WTC11 (cell line): ENCODE measurements around the gene PROP1. TPM values are rescaled to one million over a fixed set of nuclear protein-coding genes. Genes with fewer than 3 reads are reported as not detected.
"Not testable (repeated sequence)": the region's sequence is repeated elsewhere in the genome, so short reads cannot be mapped to it uniquely, and the experiment has no call there.

Source experiments
- ATAC-seq: fragments of 200-7000 bp; cut with Tn5 transposase; 2 replicates; pipeline ENCODE4 v1.10.0; 2021; ENCODE audit warnings: mild to moderate bottlenecking, moderate library complexity
- Bru-seq: library from RNA; stranded (reverse); fragments of 400-500 nt; gene quantifications from one replicate; lab custom pipeline; 2021; lab: Mats Ljungman, UMichigan
- CTCF ChIA-PET: fragments of 300-600 bp; sonication (Branson Sonifier 250); formaldehyde crosslinking; loops from one replicate; lab custom pipeline; 2021; ENCODE audit warnings: antibody characterized with exemption; lab: Charles Lee
- POLR2A ChIA-PET: fragments of 350-600 bp; sonication (Branson Sonifier 250); formaldehyde crosslinking; loops from one replicate; lab custom pipeline; 2021; ENCODE audit warnings: antibody characterized with exemption; lab: Charles Lee
- DNase-seq: peaks from one replicate; pipeline ENCODE4 v3.0.0; 2021; ENCODE audit warnings: low spot score
- H3K27ac Mint-ChIP-seq: 2 replicates; pipeline ENCODE4 v1.8.0; 2021; ENCODE audit warnings: mixed read lengths
- H3K27me3 Mint-ChIP-seq: 2 replicates; pipeline ENCODE4 v1.8.0; 2021; ENCODE audit warnings: low read depth, mild to moderate bottlenecking, moderate library complexity, mixed read lengths
- H3K36me3 Mint-ChIP-seq: 2 replicates; pipeline ENCODE4 v1.8.0; 2021; ENCODE audit warnings: mixed read lengths
- H3K4me1 Mint-ChIP-seq: 2 replicates; pipeline ENCODE4 v1.8.0; 2022; ENCODE audit warnings: mixed read lengths
- H3K4me3 Mint-ChIP-seq: 2 replicates; pipeline ENCODE4 v1.8.0; 2021; ENCODE audit warnings: mild to moderate bottlenecking, moderate library complexity, mixed read lengths
- H3K9me3 Mint-ChIP-seq: 2 replicates; pipeline ENCODE4 v1.8.0; 2021; ENCODE audit warnings: mixed read lengths
- EMX1 ChIP-seq: fragments of 250-450 bp; sonication (Bioruptor Pico); IDR thresholded peaks from 2 replicates; pipeline ENCODE4 v1.8.0; 2021; ENCODE audit warnings: mild to moderate bottlenecking
- NFATC4 ChIP-seq: fragments of 250-450 bp; sonication (Bioruptor Pico); IDR thresholded peaks from 2 replicates; pipeline ENCODE4 v1.9.0; 2021; ENCODE audit warnings: mild to moderate bottlenecking
- RELA ChIP-seq: sonication (generic); formaldehyde crosslinking; IDR thresholded peaks from 2 replicates; pipeline ENCODE4 v1.8.1; 2022; ENCODE audit warnings: missing genetic modification reagents, mild to moderate bottlenecking, borderline replicate concordance
- ZNF121 ChIP-seq: sonication (generic); formaldehyde crosslinking; IDR thresholded peaks from 2 replicates; pipeline ENCODE4 v1.8.0; 2023; ENCODE audit warnings: missing genetic modification reagents
- ZNF138 ChIP-seq: sonication (generic); formaldehyde crosslinking; conservative IDR thresholded peaks from 2 replicates; pipeline ENCODE4 v1.8.1; 2022; ENCODE audit warnings: mild to moderate bottlenecking, moderate library complexity, missing genetic modification reagents
- long read RNA-seq, 3 experiments: library from RNA in 1 of 3; library from capped mRNA in 1 of 3; library from polyadenylated mRNA in 1 of 3; unstranded in 2 of 3; stranded (forward) in 1 of 3; transcript quantifications; one replicate each; pipeline ENCODE4 v2.0.0, GENCODE V29; 2021
- total RNA-seq: library from RNA; stranded (reverse); gene quantifications from 3 replicates; pipeline ENCODE4 v1.2.3, GENCODE V29; 2021
- TF ChIP-seq, protein P1 (sequence below): sonication (generic); formaldehyde crosslinking; IDR thresholded peaks from 2 replicates; pipeline ENCODE4 v1.8.0; 2022; ENCODE audit warnings: missing genetic modification reagents
- TF ChIP-seq, protein P2 (sequence below): fragments of 250-450 bp; sonication (Bioruptor Pico); IDR thresholded peaks from 2 replicates; pipeline ENCODE4 v1.9.0; 2021; ENCODE audit warnings: mild to moderate bottlenecking

Gene PROP1
- total RNA-seq, result not detected in 3 replicates
- Bru-seq, nascent RNA, result not detected
- long read RNA-seq, experiment 1, result 0 reads
- long read RNA-seq, experiment 2, result 0 reads
- long read RNA-seq, experiment 3, result 0 reads

DNA sequence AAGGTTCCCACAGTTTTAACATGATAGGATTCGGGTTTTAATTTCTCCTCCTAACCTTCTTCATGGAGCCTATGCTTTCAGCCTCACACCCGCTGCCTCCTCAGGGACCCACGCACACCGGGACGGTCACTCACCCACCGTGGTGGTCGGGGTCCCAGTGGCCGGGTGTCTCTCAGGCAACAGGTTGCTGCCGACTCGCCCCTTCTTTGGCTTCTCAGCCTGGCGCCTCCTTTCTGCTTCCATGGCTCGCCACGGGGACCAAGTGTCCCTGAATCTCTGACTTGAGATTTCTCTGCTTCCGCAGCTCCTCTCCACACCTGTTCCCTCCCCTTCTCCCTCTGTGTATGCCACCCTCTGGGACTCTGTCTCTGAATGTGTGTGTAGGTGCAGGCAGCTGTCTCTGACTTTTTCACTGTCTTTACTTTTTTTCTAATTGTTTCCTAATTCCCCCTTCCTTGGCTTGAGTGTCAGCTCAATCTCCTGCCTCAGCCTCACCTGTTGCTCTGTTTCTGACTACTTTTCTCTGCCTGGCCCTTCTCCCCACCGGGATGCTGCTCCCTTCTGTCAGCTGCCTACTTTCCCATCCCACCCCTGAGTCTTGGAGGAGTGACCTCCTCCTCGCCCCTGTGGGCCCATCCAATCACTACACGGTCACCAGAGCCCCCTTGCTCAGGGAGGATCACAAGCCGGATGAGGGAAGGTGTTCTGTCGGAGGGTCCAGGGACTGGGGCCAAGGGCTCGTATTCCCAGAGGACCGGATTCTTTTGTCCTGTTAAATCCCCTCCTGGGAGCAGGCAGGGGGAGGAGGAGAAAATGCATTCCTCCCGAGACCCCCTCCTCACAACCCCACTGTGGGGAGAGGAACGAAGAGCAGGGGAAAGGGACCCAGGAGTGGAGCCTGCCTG lies at the start of gene PROP1:
Gene PROP1 (minus strand): TSS at position 552 of the 905 bp plus-strand sequence. CDS start 309 bp downstream, at position 243.
- Mint-ChIP-seq H3K27ac (peak within 1 kb of the TSS; percentile 7; the same call in 1 of the 2 replicates), H3K4me3 (no peak within 1 kb of the TSS), H3K9me3 (no peaks in the 10 kb centered on the region), H3K4me1 (peaks cover 13% of the 10 kb centered on the region), H3K27me3 (peaks cover 5% of the 10 kb centered on the region), H3K36me3 (no peaks in the 10 kb centered on the region)
- DNase-seq (no peak), ATAC-seq (peak; percentile 68)
- ChIA-PET POLR2A (no interaction called here), CTCF (interaction anchor here (0.8 to 2.5 kb wide), 3 partner anchors 11 to 79 kb away, joined by 3 to 10 read pairs (median 7); no protein-coding TSS in a partner anchor)
- TF ChIP-seq ZNF138 (CRISPR knock-in tag) (no peak), ZNF121 (CRISPR knock-in tag) (no peak), EMX1 (CRISPR knock-in tag) (no peak), NFATC4 (no peak), RELA (CRISPR knock-in tag) (no peak)
- TF ChIP-seq, protein P1, sequence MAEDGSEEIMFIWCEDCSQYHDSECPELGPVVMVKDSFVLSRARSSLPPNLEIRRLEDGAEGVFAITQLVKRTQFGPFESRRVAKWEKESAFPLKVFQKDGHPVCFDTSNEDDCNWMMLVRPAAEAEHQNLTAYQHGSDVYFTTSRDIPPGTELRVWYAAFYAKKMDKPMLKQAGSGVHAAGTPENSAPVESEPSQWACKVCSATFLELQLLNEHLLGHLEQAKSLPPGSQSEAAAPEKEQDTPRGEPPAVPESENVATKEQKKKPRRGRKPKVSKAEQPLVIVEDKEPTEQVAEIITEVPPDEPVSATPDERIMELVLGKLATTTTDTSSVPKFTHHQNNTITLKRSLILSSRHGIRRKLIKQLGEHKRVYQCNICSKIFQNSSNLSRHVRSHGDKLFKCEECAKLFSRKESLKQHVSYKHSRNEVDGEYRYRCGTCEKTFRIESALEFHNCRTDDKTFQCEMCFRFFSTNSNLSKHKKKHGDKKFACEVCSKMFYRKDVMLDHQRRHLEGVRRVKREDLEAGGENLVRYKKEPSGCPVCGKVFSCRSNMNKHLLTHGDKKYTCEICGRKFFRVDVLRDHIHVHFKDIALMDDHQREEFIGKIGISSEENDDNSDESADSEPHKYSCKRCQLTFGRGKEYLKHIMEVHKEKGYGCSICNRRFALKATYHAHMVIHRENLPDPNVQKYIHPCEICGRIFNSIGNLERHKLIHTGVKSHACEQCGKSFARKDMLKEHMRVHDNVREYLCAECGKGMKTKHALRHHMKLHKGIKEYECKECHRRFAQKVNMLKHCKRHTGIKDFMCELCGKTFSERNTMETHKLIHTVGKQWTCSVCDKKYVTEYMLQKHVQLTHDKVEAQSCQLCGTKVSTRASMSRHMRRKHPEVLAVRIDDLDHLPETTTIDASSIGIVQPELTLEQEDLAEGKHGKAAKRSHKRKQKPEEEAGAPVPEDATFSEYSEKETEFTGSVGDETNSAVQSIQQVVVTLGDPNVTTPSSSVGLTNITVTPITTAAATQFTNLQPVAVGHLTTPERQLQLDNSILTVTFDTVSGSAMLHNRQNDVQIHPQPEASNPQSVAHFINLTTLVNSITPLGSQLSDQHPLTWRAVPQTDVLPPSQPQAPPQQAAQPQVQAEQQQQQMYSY (CRISPR knock-in tag), result no peak
- TF ChIP-seq, protein P2, sequence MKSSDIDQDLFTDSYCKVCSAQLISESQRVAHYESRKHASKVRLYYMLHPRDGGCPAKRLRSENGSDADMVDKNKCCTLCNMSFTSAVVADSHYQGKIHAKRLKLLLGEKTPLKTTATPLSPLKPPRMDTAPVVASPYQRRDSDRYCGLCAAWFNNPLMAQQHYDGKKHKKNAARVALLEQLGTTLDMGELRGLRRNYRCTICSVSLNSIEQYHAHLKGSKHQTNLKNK, result no peak

GRCh38 chr5:178019379-178020030 lies 23.5 kb upstream of the PROP1 start:
- H3K4me1 Mint-ChIP-seq, result not testable (repeated sequence)

GRCh38 chr5:178012758-178013157 lies 16.7 kb upstream of the PROP1 start:
- H3K9me3 Mint-ChIP-seq, CTCF ChIA-PET, DNase-seq, H3K27me3 Mint-ChIP-seq, H3K4me3 Mint-ChIP-seq, H3K27ac Mint-ChIP-seq, H3K36me3 Mint-ChIP-seq, POLR2A ChIA-PET, H3K4me1 Mint-ChIP-seq, ATAC-seq: not testable (repeated sequence)

More at GRCh38 chr5:178019379-178020030, 23.5 kb upstream of the PROP1 start:
- H3K27me3 Mint-ChIP-seq, H3K9me3 Mint-ChIP-seq, ATAC-seq, H3K27ac Mint-ChIP-seq, H3K4me3 Mint-ChIP-seq, DNase-seq, POLR2A ChIA-PET, CTCF ChIA-PET, H3K36me3 Mint-ChIP-seq: not testable (repeated sequence)

- CTCF ChIA-PET, H3K4me1 Mint-ChIP-seq, H3K27ac Mint-ChIP-seq, H3K36me3 Mint-ChIP-seq, H3K9me3 Mint-ChIP-seq, H3K27me3 Mint-ChIP-seq, DNase-seq, H3K4me3 Mint-ChIP-seq, POLR2A ChIA-PET, ATAC-seq: not testable (repeated sequence)
Observed at GRCh38 chr5:178011816-178012554, 15.9 kb upstream of the PROP1 start.

DNA sequence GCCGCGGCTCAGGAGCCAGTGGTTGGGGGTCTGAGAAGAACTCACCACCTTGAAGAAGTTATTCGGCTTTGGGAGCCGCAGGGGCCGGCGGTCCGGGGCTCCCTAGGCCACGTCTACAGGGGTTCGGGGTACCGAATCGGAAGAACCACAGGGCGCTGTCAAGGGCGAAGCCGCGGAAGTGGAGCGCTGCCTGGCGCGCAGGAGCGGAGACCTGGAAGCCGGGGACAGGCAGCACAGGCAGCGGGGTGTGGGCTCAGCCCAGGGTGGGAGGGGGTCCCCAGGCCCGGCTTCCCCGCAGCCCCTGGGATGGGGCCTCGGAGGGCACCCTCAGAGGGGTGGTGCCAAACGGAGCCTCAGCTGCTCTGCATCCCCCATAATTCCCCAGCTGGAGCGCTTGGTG lies 11.2 kb upstream of the PROP1 start:
- ATAC-seq, H3K36me3 Mint-ChIP-seq, POLR2A ChIA-PET, CTCF ChIA-PET, H3K27ac Mint-ChIP-seq, H3K27me3 Mint-ChIP-seq, H3K9me3 Mint-ChIP-seq, DNase-seq, H3K4me1 Mint-ChIP-seq: not testable (repeated sequence)
- H3K4me3 Mint-ChIP-seq, result peak overlapping the region; percentile 66

DNA sequence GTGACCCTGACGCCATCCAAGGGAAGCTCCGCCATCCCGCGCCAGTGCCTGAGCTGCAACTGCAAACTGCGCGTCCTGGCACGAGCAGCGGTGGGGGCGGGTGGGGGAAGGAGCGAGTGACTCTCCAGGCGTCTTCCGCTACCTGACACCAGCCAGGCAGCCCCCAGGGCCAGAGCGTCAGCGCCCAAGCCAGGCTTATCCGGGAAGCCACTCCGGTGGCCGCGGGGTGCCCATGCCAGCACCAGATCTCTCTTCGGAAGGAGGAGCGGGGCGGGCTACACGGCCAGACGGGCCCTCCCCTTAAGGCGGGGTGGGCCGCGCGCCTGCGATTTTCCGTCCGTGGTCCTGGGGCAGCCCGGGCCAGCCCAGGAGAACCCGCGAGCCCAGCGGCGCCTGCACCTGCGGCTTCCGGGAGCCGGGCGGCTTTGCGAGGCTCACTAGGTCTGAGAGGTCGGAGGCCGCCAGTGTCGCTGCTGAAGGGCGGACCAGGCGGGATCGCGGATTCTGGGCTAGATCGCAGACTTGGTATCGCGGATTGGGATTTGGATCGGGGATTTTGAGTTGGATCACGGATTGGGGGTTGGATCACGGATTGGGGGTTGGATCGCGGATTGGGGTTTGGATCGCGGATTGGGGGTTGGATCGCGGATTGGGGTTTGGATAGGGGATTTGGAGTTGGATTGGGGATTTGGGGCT lies 10.6 kb upstream of the PROP1 start:
- H3K4me1 Mint-ChIP-seq, H3K9me3 Mint-ChIP-seq, H3K27me3 Mint-ChIP-seq, CTCF ChIA-PET, POLR2A ChIA-PET, H3K27ac Mint-ChIP-seq, H3K36me3 Mint-ChIP-seq: not testable (repeated sequence)
- H3K4me3 Mint-ChIP-seq, result peak overlapping the region; percentile 66
- DNase-seq (peak; percentile 26), ATAC-seq (peak; percentile 78)

DNA sequence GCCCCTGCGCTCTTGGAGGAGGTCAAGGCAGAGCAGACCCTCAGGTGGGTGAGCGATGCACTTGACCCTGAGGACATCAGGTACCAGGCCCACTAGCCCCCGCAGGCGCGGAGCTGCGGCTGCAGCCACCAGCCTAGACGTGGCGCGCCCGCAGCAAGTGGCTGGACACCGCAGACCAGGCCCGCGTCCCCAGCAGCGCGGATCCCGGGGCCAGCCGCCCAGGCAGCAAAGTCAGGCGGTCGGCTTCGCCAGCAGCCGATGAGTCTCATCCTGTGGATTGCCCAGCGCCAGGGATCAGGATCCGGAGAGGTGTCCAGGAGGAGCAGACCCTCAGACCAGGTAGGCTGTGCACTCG lies 10.1 kb upstream of the PROP1 start:
- H3K9me3 Mint-ChIP-seq, CTCF ChIA-PET, ATAC-seq, H3K27ac Mint-ChIP-seq, POLR2A ChIA-PET, H3K4me3 Mint-ChIP-seq, H3K27me3 Mint-ChIP-seq, DNase-seq, H3K4me1 Mint-ChIP-seq, H3K36me3 Mint-ChIP-seq: not testable (repeated sequence)
